Inflammatory macrophage (primary cell): ENCODE data around the gene REL.
A peak's percentile ranks its signal among the peaks of the same experiment; 100 is the strongest.
"Not testable (repeated sequence)": the region's sequence is repeated elsewhere in the genome, so short reads cannot be mapped to it uniquely, and the experiment has no call there.

ENCODE experiments used
- DNase-seq, 2 donors: peaks; one replicate each; pipeline ENCODE4 v3.0.0-alpha.2; 2020 to 2022
- total RNA-seq, 18 experiments: gene quantifications; one replicate each; lab custom pipeline; 2026; ENCODE audit warnings: mixed read lengths in 6 of 18, inconsistent platforms in 2 of 18; lab: John Stamatoyannopoulos, UW

Gene REL
- total RNA-seq = 49.0 to 657 (median 118) reads per million in 18 experiments

DNA sequence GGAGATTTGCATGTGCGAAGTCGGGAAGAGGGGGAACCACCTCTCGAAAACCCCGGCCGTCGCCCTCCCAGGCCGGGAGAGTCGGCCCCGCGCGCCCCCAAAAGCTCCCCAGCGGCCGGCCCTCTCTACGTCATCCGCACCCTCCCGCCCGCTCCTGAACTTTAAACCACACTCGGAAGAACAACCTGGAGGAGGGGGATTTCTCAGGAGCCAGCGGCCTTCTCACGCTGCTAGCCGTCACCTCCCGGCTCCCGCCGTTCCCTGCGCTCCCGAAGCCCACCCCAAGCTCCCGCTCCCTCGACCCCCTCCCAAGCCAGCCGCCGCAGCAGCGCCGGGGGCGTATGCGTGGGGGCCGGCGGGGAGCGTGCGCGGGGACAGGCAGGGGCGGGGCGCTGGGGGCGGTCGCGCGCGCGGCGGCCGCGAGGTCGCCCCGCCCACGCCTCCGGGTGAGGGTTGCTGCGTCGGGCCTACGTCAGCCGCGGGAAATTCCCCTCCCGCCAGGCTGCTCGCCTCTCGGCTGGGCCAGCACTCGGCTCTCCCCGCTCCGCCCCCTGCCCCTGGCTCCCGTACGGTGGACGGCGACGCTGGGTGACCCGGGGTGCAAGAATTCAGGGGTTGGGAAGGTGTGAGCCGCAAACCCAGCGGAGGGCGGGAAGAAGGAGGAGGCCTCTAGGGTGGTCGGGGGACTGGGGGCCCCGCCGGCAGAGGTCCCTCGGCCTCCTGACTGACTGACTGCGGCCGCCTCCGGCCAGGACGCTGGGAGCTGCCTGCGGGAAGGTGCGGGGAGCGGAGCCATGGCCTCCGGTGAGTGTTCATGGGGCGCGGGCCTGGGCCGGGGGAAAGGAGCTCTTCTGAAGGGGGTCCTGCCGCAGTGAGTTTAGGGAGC lies at the start of gene REL:
REL (plus strand) TSS at position 528 of the 886 bp plus-strand sequence; CDS start at position 795, 267 bp downstream.
- DNase-seq = peak; percentile 90 to 96

DNA sequence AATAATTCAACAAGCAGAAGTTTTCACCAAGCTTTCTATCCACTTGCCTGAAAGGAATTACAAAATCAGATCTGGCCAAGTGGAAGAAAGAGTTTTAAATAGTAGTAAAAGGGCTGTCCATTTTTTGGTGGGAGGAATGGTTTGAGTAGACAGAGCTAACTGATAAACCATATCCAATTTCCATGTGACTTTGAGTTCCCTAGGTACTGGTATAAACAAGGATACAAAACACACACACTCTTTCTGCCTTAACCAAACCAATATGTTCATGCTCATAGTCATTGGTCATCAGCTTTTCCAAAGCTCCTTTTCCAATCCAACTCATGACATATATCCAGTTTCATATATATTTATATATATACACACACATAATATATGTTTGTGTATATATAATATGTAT lies 49.5 kb upstream of the REL start:
- DNase-seq = no peak

DNA sequence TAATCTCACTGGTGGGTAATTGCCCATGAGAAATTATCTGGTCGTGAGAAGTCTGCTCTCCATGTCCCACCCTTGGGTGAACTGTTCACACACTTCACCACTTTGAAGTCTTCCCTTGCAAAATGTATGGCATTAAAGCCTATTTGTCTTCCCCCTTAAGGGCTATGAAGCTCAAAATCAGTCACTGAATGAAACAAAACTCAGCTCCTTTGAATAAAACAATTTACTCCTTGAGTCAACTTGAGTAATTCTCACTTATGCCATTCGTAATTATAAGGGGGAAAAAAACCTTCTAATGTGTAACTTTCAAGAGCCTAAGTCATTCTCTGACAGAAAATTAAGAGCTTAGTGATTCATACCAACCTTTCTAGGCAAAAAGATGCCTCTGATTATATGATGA lies 48.8 kb upstream of the REL start:
- no peak for DNase-seq

DNA sequence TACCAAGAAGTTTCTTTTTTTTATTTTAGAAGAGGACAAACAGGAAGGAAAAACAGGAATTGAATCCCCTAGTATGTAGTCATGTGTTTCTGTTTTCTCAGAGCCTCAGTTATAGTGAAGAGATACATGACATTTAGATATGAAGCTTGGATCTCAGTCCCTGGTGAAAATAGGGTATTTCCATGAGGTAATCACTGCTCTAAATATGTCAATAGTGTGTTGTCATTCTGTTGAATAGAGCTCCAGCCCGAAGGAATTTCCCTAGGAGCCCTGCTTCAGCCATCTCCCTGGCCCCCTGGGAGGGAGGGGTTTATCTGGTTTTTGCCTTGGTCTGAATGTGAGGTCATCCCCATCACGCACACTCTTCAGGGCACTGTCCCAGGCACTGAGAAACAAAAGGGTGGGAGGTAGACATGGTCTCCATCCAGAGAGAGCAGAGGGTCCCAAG lies 47.1 kb upstream of the REL start:
- peak; percentile 55 to 77 for DNase-seq

DNA sequence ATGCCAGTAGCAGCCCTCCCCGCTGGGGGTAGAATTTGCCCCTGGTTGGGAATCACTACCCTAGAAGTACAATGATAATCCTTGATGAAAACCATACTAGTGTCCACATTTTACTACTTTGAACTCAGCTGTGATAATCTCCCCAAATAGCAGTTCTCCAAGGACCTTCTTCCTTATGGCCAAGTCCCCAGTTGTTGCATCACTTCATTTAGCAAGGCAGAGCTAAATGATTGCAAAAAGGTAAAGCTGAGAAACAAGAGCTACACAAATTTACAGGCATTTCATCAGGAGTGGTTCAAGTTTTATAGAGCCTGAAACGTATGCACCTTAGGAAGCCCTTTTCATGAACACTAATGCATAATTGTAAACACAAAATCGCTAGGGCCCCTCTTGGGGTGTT lies 44.9 kb upstream of the REL start:
- DNase-seq = peak; percentile 50 to 59

DNA sequence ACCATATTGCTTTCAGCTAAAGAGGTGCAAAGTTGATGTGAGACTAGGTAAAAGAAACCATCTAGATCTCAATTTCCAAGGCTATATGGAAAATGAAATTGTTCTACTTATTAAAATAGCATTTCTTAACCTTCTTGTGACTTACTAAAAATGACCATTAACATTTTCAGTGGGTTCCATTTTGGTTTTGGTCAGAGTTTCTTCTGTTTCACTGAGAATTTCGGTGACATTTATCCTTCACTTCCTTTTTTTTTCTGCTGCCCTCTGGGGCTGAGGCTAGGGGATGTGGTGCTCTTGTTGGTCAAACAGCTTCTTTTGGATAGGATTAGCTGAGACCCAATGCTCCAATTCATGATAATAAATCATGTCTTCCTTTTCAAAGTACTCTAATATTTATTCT lies 44.3 kb upstream of the REL start:
- DNase-seq = peak in 1 of 2 donors; percentile 21

DNA sequence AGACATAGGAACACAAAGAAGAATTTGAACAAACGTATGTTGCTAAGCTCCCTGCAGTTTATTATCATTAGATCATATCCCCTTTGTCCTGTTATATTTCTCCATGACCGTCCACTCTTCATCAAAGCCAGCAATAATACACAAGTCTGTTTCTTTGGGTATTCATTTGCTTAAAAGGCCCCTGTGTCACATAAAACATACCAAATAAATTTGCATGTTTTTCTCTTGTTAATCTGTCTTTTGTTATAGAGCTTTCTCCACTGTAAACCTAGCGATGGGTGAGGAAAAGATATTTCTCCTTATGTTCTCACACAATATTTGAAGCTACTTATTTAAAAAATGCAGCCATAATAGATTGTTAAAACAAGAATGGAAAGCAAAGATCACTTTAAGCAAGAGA lies 42.9 kb upstream of the REL start:
- no peak for DNase-seq

DNA sequence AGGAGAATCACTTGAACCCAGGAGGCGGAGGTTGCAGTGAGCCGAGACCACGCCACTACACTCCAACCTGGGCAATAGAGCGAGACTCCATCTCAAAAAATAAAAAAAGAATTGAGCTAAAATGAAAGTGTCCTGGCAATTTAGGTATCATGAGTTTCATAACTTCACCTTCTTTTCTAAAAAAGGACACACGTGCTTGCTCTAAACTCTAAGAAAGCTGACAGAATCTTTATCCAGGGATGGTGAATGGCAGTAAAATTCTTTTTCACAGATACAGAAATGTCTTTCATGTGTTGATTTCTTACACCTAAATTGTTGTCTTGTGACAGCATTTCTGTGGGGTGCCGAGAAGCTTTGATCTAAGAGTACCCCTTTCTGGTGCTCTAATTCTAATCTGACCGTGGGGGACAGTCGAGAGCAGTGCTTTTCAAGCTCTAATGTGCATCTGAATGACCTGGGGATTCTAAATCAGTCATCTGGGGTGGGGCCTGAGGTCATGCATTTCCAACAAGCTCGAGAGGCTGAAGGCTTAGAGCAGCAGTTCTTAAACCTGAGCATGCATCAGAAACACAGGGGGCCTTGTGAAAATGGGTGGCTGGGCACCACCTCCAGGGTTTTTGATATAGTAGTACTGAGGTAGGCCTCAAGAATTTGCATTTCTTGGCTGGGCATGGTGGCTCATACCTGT lies 42.1 kb upstream of the REL start:
- DNase-seq = no peak

DNA sequence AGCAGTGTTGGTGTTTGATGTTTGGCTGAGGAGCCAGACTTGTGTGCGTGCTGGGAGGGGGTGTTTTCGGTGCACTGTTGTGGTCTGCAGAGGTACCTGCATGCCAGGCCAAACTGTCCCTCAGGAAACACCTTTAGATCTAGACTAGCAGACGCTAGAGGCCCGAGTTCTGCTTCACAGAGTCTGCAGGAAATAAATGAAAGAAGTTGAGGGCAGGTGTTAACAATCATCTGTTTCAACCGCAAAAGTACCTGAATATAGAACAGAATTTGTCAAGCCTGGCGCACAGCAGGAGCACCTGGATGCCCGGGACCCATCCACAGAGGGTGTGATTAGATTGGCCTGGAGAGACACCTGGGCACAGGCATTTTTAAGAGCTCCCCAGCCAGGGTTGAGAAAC lies 40.5 kb upstream of the REL start:
- no peak for DNase-seq

DNA sequence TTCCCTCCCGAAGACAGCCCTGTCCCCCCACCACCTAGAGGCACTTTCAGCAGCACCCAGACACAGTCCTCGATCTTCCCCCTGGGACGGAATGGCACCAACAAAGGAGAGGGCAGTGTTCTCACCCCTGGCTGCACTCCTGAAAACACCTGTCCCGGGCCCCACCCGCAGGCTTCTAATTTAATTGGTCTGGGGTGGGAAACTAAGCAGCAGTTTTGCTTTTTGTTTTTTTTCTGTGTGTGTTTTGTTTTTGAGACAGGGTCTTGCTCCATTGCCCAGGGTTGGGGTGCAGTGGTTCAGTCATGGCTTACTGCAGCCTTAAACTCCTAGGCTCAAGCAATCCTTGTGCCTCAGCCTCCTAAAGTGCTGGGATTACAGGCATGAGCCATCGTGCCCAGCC lies 38.4 kb upstream of the REL start:
- no peak for DNase-seq

DNA sequence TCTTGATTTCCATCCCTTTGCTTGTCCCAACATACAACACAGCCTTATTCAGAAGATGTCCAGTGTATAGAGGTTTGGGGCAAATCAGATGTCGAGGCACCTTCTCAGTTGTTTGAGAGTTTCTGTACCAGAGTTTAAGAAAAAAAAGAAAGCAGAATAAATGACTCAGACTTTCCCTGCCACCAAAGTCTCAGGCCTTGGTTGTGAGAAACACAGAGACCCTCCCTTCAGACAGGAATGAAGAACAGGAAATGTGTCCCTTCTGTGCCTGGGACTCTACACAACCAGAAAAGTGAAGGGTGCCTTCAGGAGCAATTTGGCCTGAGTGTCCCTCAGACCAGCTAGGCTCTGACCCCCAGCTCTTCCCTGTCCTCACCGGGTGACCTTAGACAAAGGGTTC lies 37.3 kb upstream of the REL start:
- DNase-seq = no peak

DNA sequence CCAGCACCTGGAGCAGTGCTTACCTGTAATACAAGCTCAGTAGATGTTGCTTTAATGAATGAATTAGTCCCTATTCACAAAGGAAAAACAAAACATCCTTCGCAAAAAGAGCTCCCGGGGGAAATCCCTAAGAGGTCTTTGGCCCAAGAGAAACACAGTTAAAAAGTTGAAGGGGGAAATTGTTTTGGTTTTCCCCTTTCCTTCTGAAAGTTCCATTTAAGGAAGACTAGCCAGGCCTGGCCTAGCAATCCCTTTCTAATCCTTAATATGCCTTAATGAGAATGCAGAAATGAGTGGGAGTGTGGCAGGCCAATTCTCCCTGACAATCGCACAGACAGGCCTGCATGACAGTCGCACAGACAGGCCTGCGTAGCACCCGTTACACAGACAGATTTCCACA lies 33.5 kb upstream of the REL start:
- DNase-seq = no peak

DNA sequence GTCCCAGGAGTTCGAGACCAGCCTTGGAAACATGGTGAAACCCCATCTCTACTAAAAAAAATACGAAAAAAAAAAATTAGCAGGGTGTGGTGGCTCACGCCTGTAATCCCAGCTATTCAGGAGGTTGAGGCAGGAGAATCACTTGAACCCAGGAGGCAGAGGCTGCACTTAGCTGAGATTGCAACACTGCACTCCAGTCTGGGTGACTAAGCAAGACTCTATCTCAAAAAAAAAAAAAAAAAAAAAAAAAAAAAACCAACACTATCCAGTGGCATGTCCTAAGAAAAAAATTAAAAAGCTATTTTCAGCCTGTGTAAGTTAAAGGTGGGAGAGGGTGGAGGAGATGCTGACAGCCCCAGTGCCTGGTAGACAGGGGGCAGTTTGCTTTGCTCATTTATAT lies 32.2 kb upstream of the REL start:
- DNase-seq = no peak

DNA sequence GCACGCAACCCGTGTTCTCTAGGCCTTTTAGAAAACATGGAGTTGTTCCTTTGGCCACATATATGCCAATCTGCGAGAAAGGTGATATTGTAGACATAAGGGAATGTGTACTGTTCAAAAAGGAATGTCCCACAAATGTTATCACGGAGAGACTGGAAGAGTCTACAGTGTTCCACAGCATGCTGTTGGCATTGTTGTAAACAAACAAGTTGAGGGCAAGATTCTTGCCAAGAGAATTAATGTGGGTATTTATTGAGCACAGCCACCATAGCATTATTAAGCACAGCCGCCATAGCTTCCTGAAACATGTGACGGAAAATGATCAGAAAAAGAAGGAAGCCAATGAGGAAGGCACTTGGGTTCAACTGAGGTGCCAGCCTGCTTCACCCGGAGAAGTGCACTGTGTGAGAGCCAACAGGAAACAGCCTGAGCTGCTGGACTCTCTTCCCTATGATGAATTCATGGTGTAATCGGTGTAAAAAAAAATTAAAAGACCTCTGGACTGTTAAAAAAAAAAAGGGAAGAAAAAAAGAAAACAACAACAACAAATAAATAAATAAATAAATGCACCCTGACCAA lies 29.0 kb upstream of the REL start:
- peak; percentile 87 to 90 for DNase-seq

DNA sequence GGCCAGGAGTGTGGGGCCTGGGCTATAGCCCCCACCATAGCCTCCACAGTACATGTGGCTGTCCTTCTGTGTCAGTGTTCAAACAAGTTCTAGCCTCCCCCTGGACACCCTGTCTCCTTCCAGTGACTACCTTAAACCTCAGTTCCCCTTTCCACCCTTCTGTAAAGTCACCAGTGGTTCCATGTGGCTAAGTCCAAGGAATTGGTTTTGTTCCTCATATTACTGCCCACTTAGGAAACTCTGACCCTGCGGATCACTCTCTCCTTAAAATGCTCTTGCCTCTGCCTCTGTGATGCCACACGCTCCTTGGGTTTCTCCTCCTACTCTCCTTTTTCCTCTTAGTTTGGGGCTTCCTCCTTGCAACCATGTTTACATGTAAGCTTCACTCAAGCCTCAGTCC lies 27.8 kb upstream of the REL start:
- peak; percentile 88 to 89 for DNase-seq

DNA sequence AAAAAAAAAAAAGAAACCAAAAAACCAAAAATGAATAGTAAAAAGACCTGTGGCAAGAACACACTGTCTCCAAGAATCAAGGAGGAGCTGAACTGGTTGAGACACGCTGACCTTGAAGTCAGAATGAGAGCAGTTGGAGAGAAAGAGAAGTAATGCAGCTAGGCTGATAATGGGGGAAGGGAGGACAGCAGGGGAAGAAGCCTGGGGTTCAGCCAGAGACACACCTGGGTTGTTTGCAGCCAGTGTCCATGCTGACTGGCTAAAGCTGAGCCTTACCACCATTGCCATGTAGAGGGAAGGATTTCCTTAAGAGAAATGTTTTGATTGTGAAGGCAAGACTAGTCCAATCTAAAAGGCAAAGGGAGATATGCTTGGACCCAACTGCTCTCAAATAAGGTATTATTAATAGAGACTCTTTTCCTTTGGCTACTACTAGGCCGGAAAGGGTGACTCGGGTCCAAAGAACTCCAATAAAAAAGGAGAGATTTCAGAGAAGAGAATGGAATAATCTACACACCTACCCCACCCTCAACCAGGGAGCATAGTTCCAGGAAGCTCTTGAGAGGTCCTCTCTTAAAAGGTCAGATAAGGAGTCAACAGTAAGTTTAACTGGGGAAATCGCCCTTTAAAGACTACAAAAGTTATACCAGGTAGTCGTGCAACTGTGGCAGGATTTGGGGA lies 25.2 kb upstream of the REL start:
- DNase-seq = peak in 1 of 2 donors; percentile 28

DNA sequence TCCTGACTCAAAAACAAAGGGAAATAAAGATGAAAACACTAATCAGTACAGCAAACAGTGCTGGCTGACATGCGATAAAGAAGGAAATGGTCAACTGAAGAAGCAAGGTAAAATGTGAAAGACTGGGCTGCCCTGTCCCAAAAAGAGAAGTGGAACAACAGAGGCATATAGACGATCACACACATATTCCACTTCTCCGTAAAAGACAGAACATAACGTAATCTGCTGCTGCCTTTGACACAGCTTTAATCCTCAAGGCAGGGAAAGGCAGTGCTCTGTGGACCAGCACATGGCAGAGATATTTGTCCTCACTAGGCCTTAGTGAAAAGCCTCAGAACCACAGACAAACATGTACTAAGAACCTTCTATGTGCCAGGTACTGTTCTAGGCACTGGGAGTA lies 24.3 kb upstream of the REL start:
- DNase-seq = peak; percentile 44 to 69

DNA sequence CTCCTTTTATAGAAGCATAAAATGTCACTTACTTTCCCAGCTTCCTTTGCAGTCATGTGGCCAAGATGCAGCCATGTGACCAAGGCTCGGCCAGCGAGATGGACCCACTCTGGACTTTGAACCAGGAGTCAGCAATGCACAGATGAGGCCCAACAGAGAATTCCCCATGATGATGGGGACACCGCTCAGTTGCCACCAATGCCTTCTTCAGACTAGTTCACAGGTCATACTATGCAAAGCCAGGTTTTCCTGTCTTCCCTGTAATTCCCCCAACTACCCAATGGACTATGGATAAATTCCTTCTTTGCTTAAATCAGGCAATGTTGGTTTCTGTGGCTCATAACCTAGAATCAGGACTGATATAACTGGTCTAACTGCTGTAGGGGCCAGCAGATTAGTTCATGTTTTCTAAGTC lies 22.5 kb upstream of the REL start:
- DNase-seq = no peak

DNA sequence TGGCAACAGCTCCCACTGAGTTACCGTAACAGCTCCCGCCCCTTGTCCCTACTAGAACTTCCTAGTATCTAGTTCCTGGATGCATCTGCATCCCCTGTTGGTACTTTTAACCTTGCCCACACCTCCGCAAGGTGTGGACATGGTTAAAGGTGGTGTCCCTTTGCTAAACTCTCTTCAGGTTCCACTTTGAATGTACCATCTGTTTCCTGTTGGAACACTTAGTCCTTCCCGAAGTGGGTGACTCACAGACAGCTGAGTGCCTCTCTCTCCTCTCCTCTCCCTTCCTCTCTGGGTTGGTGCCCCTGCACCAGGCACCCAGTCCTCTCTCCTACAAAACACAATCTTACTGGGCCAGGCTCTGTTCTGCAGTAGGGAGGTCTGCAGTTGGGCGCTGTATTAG lies 19.6 kb upstream of the REL start:
- DNase-seq = no peak

DNA sequence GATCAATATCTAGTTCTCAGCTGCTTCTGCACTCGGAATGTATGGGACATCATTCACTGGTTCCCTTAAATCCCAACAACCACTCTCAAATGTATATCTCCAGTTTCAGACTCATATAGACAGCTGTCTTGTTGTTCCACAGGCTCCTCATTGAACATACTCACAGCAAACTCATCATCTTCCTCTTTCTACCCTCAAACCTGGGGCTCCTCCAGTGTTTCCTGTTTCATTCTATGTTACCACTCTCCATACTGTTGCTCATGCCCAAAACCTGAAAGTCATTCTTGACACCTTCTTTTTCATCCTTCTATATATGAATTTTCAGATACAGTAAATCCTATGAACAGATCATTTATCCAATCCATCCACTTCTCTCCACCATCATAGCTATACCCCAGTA lies 18.7 kb upstream of the REL start:
- peak in 1 of 2 donors; percentile 20 for DNase-seq

DNA sequence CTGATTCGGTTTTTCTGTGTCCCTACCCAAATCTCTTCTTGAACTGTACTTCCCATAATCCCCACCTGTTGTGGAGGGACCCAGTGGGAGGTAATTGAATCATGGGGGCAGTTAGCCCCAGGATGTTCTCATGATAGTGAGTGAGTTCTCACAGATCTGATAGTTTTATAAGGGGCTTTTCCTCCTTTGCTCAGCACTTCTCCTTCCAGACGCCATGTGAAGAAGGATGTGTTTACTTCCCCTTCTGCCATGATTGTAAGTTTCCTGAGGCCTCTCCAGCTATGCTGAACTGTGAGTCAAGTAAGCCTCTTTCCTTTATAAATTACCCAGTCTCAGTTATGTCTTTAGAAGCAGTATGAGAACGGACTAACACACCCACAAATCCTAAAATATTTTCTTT lies 16.0 kb upstream of the REL start:
- not testable (repeated sequence) for DNase-seq

DNA sequence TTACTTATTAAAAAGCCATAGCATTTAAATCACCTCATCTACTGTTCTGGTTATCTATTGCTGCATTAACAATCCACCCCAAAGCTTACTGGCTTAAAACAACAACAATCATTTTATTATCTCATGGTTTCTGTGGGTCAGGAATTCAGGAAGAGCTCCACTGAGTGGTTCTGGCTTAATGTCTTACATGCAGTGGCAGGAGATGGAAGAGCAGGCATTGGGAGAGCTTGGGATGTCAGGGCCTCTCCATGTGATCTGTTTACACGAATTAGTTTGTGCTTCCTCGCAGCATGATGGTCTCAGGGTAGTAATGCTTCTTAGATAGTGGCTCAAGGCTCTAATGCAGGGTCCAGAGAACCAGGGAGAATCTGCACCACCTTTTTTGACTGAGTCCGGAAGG lies 14.4 kb upstream of the REL start:
- no peak for DNase-seq

DNA sequence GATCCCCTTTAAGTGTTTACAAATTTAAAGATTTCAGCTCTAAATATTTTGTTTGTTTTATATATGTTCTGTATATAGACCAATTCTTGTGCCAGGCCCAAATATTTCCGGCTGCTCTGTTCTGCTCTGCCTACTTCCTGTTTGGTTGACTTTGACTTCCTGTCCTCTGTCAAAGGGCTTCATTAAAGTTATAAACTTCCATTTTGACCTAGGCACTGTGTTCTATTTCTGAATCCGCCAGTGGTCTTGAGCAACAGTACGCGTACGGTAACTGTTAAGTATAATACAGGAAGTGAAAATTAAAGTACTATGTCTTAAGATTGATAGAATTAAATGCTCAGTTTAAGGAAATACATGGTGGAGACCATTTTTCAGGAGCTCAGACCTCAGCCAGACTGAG lies 13.5 kb upstream of the REL start:
- peak; percentile 91 to 99 for DNase-seq
